Lung microvascular endothelial cell (primary cell): ENCODE results near the gene DENND2D. TPM values are rescaled to one million over a fixed set of nuclear protein-coding genes. Genes with fewer than 3 reads are reported as not detected.
"Not testable (repeated sequence)": the region's sequence is repeated elsewhere in the genome, so short reads cannot be mapped to it uniquely, and the experiment has no call there.

Source experiments
- DNase-seq, 2 donors: peaks; one replicate each; pipeline versions ENCODE4 v3.0.0 to v3.0.0-alpha.2; 2010; ENCODE audit warnings: low read depth in 2 of 2
- total RNA-seq: library from RNA; depleted of rRNA; stranded (reverse); fragments of >200 nt; gene quantifications from 2 replicates; pipeline ENCODE4 v1.2.1, GENCODE V29; 2014

The DENND2D gene
- total RNA-seq, 1 donor from 2014 or later: 1.4 TPM

DNA sequence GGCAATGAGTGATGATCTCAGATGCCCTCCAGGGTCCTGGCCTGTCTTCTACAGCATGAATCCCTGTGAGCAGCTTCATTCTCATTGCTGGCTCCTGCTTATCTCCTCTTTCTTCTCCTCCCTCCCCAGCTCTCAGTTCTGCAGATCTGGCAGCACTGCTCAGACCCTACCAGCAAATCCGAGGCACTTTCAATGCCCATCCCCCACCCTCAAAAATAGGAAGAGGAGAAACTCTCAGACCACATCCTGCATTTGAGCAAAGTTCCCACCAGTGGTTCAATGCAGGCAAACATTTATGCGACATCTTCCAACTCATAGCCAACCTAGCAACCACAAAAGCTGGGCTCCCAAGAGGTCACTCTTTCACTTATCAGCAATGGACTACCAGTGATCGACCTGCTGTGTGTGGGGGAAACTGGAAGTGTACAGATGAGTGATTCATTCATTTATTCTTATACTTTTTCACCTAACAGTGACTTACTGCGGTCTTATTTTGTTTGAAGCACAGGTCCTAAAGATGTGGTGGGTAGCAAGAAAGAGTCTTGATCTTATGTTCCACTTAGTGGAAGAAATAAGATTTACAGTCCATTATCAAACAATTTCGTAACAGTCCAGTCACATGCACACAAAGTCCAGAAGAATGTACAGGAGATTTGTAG is 21.3 kb upstream of the DENND2D start:
- no peak for DNase-seq

DNA sequence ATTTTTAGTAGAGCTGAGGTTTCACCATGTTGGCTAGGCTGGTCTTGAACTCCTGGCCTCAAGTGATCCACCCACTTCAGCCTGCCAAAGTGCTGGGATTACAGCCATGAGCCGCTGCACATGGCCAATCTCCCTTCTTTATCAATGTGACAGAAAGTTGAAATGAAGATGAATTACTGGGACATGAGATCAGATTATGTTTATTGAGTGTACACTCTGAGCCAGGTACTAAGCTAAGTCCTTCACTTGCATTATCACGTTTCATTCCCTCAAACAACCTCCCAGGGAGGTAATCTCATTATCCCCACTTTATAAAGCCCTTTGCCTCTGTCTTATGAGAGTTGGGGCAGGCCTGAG is 20.8 kb upstream of the DENND2D start:
- no peak for DNase-seq

DNA sequence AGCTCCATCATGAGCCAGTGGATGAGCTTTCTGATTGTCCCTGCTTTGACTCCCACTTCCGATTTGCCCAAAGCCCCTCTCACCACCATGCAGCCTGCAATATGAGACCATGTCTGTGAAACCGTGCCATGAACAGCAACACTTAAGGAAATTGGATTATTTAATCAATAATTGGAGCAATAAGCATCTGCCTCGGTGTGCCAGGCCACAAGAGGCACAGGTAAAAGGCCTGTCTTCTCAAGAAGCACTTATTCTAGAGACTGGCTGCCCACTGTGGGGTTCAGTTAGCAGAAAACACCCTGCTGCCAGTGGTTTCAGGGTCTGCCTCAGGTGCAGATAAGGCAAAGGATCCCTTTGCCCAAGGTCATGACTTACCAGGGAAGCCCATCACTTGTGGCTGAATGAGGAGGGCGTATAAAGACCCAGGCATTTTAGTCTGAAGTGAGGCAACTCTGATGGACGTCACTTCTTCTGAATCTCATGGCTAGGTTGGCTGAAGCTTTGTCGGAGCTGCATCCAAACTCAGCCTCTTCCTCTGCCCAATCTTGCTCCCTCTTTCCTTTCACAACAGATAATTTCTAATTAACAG is 19.9 kb upstream of the DENND2D start:
- DNase-seq: no peak

DNA sequence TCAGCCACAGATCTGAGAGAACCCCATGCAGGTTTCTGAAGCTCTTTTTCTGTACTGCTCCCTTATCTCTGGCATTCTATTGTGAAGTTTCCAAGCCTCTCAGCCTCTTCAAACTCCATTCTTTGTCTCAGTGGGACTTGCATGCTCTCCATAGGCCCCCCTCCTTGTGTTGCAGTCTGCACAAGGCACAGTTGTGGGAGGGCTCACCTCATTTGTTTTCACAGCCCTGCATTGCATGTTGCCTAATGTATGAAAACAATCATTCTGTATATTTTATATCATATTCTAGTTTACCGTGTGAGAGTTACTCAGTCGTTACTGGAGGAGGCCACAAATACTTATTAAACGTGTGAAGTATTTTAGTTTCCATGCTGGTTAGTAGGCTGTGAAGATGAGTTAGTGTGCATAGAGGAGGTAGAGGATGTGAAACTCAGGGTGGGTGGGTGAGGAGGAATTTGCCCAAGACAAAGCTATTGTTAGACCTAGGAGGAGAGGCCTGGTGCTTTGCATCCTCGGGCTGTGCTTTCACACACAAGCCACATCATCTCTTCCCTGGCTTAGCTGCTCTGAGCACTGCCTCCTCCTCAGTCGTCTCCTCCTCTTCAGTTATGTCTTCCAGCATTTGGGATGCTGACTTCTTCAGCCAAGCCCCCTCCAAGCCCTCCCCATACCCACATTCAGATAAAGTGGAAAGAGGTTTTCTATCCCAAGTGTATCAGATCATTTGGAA is 19.3 kb upstream of the DENND2D start:
- no peak for DNase-seq

DNA sequence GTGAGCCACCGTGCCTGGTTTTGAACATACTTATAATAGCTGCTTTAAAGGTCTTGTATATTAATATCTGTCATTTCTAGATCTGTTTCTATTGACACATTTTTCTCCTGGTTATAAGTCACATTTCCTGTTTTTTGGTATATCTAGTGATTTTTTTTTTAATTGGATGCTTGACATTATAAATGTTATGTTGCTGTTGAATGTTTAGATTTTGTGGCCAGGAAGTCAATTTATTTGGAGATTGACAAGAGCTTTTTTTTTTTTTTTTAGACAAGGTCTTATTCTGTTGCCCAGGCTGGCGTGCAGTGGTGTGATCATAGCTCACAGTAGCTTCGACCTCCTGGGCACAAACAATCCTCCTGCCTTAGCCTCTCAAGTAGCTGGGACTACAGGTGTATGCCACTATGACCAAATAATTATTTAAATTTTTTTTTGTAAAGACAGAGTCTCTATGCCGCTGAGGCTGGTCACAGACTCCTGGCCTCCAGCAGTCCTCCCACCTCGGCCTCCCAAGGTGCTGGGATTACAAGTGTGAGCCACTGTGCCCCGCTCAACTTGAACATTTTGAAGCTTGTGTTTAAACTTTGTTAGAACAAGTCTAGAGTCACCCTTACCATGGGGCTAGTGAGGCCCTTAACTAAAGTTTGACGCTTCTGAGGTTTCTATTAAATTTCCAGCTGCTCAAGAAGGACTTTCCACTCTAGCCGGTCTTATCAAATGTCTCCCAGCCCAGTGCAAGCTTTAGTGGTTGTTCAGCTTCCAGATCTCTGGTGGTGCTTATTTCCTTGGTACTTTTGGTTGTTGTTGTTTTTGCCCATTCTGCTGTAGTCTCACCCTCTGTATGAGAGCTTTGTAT is 18.5 kb upstream of the DENND2D start:
- no peak for DNase-seq

DNA sequence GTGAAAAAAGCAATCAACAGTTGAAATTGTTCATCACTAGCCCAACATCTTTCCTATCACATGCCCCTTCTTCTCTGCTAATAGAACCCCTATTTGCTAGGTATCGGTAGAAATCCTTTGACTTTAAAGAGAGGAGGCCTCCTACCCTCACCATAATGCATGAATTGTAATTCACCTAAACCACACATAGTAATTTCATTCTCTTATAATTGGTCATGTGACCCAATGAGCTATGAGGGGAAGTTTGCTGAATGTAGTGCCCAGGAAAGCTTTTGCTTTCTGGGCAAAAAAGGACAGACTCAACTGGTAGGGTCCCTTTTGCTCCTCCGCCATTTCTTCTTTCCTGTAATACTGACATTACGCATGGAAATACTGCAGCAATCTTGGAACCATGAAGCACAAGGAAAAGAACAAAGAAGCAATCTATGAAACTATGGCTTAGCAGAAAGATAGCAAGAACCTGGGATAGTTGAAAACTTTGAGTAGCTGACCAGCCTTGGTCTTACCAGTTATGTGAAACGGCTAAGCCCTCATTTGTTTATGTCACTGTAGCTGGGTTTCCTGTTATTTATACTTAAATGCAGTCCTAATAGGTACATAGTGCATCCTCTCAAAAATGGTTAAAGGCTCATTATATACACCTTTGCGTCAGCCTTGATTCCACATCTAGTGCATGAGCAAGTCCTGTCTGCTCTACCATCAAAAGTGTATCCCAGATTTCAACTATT is 16.9 kb upstream of the DENND2D start:
- DNase-seq: no peak

DNA sequence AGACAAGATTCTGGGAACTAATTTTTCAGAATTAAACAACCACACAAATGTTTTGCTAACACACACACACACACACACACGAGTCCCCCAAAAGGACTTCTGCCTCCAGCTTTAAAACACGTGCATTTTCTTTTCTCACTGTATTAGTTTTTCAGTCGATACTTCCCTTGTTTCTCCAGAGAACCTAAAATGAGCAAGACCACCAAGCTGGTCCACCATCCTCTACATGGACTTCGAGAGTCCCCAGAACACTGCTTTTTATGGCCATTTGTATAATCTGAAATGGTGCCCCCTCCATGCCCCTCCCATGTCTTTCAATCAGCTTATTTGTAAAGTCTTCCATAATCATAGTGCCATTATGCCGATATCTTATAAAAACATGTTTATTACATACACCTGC is 16.3 kb upstream of the DENND2D start:
- DNase-seq: no peak

DNA sequence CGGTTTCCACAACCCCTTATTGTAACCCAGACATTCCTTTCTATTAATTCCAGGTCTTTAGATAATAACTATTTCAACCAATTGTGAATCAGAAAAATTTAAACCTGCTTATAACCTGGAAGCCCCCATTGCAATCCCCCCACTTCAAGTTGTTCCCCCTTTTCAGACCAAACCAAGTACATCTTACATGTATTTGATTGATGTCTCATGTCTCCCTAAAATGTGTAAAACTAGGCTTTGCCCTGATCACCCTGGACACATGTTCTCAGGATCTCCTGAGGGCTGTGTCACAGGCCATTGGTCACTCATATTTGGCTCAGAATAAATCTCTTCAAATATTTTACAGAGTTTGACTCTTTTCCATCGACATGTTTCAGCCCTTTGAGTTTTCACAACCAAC is 14.8 kb upstream of the DENND2D start:
- not testable (repeated sequence) for DNase-seq

DNA sequence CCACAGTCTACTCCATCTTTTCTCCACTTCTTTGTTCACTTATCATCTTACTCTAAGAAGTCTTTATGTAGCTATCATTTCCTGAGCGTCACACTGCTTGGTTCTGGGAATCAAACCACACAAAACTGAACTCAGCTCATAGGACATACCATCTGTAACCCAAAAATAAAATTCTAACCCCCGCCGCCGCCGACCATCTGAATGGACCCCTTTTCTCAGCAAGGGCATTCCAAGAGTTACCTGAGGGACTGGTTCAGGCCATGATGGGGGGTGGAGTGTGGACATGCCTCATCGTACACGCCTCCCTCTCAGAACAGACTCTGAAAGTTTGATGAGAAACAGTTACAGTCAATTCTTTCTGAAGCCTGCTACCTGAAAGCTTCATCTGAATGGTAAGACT is 14.4 kb upstream of the DENND2D start:
- no peak for DNase-seq

DNA sequence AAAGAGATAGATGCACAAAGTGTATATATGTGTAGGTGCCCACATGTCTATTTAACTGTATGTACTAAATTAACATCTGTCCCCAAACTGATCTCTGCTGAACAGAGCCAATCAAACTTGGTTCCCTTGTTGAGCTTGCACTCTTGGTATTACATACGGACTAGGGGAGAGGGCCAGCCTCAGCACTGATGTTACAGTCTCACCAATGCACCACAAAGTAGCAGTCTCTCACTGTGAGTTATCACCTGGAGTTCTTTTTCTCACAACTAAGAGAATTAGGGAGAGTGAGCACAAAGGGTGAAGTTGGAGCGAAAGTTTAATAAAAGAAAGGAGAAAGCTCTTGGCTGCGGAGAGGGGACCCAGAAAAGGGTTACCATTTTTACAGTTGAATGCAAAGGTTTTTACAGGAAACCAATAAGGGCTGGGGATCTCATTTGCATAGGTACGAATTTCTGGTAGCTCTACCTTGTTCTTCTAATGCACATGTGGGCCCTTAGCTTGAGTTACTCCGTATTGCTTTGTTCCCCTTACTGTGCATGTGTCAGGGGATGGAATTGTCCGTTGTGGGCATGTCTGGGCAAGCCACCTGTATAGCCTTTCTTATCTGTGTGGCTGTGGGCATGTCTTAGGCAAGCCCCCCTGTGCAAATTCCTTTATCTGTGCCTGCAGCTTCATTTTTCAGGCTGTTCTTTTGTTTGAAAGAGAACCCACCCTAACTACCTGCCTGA is 13.8 kb upstream of the DENND2D start:
- DNase-seq: no peak

DNA sequence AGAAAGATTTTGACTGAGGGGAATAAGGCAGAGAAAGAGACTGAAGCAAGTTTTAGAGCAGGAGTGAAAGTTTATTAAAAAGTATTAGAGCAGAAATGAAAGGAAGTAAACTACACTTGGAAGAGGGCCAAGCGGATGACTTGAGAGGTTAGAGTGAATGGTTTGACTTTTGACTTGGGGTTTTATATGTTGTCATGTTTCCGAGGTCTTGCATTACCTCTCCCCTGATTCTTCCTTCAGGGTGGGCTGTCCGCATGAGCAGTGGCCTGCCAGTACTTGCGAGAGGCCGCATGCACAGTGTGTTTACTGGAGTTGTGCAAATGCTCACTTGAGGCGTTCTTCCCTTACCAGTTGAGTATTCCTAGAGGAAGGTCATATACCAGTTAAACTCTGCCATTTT is 13.0 kb upstream of the DENND2D start:
- DNase-seq: no peak

DNA sequence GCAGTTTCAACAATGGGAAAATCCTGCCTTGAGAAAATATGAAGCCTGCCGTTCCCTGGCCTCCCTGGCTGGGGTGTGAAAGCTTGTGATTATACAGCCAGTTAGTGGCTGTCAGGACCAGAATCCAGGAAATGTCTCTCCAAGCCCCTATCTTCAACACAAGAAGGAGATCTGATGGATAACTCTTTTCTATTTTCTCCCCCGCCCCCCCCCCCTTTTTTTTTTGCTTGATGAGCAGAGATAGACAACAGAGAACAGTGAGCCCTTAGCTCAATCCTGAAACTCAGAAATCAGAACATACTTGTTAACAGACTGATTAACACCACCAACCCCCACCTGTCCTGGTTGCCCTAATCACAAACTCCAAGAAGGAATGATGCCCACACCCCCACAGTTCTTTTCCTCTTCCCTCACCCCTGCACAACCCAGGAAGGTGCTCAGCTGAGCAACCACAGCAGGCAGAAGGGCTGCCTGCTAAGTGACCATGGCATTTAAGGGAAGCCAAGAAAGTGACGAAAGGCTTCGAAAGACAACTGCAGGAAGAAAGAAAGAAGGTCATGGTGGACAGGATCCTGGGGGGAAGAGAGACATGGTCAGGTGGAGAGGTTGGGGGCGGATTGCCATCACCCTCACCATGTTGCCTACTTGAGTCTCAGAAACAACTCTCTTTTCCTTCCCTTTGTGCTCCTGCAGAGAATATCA is 12.3 kb upstream of the DENND2D start:
- DNase-seq: no peak

DNA sequence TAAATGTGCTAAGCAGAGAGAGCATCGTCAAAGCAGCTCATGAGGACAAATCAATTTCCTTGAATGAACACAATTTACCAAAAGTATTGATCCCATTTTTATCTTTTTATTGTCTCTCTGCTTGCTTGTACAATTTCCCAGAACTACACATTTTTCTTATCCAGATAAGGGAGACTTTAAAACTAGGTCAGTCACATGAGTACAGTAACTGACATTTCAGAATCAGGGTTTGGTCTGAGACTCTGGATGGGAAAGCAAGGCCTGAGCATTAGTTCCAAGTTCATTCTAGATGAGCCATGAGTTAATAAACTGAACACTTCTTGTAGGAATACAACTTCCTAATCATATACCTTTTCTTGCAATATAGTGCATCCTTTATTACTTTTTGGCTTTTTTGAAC is 11.5 kb upstream of the DENND2D start:
- DNase-seq: no peak

DNA sequence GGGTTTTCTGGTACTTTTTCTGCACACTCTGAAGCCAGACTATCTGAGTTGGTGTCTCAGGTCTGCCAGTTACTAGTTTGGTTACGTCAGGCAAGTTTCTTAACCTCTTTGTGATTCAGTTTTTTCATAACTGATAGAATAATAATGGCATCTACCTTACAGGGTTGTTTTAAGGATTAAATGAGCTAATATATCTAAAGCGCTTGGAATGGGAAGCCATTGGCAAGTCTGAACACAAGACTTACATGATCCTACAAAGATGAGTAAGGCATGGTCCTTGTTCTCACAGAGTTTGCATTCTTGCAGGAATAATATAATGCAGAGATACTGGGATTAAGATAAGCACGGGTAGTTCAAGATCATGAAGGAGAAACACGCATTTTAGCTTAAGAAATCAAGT is 9.2 kb upstream of the DENND2D start:
- DNase-seq: no peak

DNA sequence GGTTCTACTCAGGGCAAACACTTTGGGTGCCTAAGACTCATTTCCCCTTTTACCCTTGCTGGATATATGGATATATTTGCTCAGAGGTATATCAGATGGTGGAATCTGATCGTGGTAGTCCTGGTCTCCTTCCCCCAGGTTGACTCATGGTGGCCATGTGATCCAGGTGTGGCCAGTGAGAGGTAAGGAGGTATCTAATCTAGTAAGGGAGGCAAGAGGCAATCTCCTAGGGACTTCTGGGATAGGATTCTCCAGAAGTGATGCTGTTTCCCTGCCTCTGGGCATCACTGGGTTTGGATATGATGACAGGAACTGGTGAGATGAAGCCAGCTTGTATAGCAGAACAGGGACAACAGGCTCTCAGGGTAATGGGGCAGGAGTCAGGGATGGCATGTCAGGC is 8.5 kb upstream of the DENND2D start:
- no peak for DNase-seq

DNA sequence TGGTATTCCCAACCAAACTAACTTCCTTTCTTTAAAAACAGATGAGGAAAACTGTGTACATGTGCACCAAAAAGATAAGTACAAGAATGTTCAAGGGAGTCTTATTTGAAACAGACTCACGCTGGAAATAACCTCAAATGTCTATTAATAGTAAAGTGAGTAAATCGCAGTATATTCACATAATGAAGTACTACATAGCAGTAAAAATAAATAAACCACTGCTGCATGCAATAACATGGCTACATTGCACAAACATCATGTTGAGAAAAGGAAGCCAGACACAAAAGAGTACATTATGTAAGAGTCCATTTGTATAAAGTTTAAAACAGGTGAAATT is 5.2 kb upstream of the DENND2D start:
- DNase-seq: no peak

DNA sequence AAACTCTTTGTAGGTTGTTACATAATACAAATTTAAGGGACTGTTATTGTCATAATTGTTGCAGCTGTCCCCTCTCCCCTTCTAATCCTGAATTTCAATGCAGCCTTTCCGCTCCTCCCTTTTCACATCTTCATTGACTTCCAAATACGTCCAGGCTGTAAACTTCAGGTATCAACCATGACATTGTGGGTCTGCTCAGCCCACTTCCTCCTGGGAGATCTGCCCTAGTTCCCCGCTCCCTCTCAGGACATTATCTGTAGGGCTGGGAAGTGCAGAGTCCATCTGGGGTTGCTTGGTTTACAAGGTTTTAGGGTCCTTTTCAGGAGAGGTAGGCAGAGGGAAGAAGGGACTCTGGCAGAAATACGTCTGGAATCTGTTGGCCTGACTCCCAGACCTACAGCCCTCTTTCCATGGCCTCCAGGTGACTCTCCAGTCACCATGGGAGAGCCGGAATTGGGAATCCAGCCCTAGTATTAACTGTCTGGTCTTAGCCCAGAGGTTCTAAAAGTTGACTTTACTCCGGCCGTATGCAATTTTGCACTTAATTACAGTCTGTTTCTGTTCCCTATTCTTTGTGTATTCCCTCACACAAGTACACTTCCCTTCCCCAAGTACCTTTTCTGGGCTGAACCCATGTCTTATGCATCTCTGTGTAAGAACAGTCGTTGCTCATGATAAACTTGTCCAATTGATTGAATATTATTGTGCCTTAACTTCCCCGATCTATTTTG is 4.7 kb upstream of the DENND2D start:
- no peak for DNase-seq

DNA sequence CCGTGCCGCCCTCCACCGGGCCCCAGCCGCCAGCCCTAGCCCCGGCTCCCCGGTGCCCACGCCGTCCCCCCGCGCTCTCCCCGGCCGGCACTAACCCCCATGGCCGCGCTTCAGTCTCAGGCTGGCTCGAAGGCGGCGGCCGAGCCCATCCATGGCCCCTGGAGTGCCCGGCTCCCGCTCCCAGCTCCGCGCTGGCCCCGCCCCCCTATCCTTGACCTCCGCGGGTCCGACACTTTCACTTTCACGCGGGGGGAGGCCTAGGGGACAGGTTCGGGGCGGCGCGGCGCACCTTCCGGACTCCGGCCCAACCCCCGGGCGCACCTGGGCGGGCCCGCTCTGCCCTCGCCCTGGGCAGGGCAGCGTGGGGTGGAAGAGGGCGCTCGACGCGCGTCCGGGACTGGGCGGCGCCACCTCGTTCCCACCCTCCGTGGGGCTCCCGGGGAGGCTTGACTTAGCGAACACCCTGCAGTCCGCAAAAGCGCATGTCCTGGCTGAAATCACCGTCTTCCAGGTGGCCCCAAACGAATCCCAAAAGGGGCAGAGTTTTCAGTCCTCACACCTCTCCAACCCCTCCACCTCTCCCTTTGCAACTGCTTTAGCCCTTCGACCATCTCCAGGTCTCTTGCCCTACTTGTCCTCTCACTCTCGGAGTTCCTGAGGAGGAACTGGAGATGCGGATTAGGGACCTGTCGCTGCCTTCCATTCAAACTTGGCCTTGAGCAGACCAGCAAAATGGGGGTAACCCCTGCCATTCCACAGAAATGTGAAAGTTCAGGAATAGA is 3.9 kb upstream of the DENND2D start:
- DNase-seq: peak in 1 of 2 donors; percentile 8

DNA sequence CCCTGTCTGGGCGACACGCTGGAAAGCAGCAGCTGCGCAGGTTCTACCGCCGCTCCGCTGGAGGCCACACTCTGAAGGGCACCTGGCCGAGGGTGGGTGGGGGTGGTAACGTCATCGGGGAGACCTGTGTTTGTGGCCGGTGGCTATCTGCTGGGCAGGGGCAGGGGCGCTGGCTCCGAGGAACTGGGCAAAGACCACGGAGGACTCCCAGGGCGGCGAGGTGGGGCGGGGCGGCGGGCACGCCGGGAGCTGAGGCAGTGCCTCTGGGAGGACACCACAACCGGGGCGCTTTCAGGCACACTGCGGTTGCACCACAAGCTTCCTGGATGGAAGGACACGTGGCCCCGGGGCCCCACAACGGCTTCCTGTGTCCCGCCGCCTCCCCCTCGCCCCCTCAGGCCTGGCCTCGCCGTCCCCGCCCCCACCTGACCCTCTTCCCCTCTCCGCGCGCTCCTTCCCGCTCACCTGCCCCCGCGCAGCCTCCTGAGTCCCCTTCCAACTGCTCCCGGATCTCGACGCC is 3.3 kb upstream of the DENND2D start:
- DNase-seq: no peak
